ENCODE measurements around the gene SMARCB1.

Gene SMARCB1

GRCh38 chr22:23744485-23744884 lies 42.3 kb upstream of the SMARCB1 start:
- no peak for DNase-seq (ENCODE audit: extremely low read depth, insufficient read length)
- Histone ChIP-seq H3K27me3 (replicated peaks; ENCODE audit: control insufficient read depth, insufficient read depth, low read length) (no peaks in the 10 kb centered on the region), H3K4me3 (replicated peaks; ENCODE audit: low read depth, low read length) (no peak overlapping the region), H3K36me3 (ENCODE audit: control insufficient read depth, insufficient read depth, low read length) (no peaks in the 10 kb centered on the region; the same call in none of the 2 replicates)
- TF ChIP-seq, protein P1, sequence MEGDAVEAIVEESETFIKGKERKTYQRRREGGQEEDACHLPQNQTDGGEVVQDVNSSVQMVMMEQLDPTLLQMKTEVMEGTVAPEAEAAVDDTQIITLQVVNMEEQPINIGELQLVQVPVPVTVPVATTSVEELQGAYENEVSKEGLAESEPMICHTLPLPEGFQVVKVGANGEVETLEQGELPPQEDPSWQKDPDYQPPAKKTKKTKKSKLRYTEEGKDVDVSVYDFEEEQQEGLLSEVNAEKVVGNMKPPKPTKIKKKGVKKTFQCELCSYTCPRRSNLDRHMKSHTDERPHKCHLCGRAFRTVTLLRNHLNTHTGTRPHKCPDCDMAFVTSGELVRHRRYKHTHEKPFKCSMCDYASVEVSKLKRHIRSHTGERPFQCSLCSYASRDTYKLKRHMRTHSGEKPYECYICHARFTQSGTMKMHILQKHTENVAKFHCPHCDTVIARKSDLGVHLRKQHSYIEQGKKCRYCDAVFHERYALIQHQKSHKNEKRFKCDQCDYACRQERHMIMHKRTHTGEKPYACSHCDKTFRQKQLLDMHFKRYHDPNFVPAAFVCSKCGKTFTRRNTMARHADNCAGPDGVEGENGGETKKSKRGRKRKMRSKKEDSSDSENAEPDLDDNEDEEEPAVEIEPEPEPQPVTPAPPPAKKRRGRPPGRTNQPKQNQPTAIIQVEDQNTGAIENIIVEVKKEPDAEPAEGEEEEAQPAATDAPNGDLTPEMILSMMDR (IDR thresholded peaks at IDR 0.05; ENCODE audit: insufficient read depth, low read length, poor library complexity, severe bottlenecking): no peak

DNA sequence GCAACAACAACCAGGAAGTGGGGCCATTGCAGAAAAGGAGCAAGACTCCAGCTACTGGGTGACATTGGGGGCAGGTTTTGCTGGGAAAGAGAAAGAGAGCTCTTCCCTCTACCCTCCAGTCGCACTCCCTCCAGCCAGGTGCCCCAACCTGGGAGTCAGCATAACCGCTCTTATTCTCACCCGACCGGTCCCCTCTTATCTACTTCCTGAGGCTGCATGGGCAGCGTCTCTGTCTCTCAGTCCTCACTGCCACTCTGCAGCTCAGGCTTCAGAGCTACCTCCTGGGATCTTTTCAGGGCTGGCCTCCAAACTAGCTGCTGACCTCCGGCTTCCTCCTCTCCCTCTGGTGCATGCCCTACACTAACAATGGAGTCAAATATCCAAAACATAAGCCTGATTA lies 41.0 kb upstream of the SMARCB1 start:
- TF ChIP-seq, protein P1 (IDR thresholded peaks at IDR 0.05; ENCODE audit: insufficient read depth, low read length, poor library complexity, severe bottlenecking): no peak
- H3K36me3 ChIP-seq (ENCODE audit: control insufficient read depth, insufficient read depth, low read length): no peaks in the 10 kb centered on the region; the same call in none of the 2 replicates
- H3K27me3 ChIP-seq (replicated peaks; ENCODE audit: control insufficient read depth, insufficient read depth, low read length): no peaks in the 10 kb centered on the region
- no peak for DNase-seq (ENCODE audit: extremely low read depth, insufficient read length)
- H3K4me3 ChIP-seq (replicated peaks; ENCODE audit: low read depth, low read length): no peak overlapping the region

DNA sequence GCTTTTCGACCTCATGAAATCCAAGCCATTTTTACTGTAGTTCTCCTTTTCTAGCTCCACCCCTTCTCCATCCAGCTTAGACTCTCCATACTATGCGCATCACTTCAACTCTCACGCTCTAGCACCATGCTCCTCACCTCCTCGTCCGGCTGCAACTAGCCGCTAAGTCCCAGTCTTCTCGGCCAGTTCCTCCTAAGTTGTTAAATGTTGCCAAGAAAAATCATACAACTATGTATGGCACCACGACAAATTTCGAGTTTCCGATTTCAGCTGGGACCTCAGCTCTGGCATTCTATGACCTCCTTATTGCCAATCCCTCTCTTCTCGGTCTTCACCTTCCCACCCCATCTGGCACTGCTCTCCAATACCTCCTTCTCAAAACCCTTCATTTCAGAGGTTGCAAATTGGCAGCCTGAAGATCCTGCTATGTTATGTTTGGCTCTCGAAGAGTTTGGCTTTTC lies 36.9 kb upstream of the SMARCB1 start:
- Histone ChIP-seq H3K4me3 (replicated peaks; ENCODE audit: low read depth, low read length) (no peak overlapping the region; the same call in 1 of the 2 replicates), H3K36me3 (ENCODE audit: control insufficient read depth, insufficient read depth, low read length) (no peaks in the 10 kb centered on the region), H3K27me3 (replicated peaks; ENCODE audit: control insufficient read depth, insufficient read depth, low read length) (no peaks in the 10 kb centered on the region)
- no peak for DNase-seq (ENCODE audit: extremely low read depth, insufficient read length)
- TF ChIP-seq, protein P1 (IDR thresholded peaks at IDR 0.05; ENCODE audit: insufficient read depth, low read length, poor library complexity, severe bottlenecking): no peak

DNA sequence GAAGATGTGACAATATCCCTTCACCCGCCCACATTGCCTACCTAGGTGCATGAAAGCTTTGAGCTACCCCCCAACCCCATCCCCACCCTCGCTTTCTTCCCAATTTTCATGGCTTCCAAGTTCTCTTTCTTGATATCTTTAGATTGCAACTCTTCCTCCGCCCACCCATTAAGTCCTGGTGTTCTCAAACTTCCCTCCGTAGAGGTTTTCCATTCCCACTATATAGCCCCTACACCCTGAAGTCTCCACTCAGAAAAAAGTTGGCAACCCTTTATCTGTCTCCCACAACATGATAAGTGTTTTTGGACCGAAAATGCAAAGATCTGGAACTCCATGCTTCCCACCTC lies 36.4 kb upstream of the SMARCB1 start:
- H3K27me3 ChIP-seq (replicated peaks; ENCODE audit: control insufficient read depth, insufficient read depth, low read length): no peaks in the 10 kb centered on the region
- DNase-seq (ENCODE audit: extremely low read depth, insufficient read length): no peak
- peak overlapping the region; percentile 74 for H3K4me3 ChIP-seq (replicated peaks; ENCODE audit: low read depth, low read length)
- no peaks in the 10 kb centered on the region for H3K36me3 ChIP-seq (ENCODE audit: control insufficient read depth, insufficient read depth, low read length)
- TF ChIP-seq, protein P1 (IDR thresholded peaks at IDR 0.05; ENCODE audit: insufficient read depth, low read length, poor library complexity, severe bottlenecking): no peak

- peak; percentile 89 for DNase-seq (ENCODE audit: extremely low read depth, insufficient read length)
- H3K27me3 ChIP-seq (replicated peaks; ENCODE audit: control insufficient read depth, insufficient read depth, low read length): no peaks in the 10 kb centered on the region
- no peaks in the 10 kb centered on the region for H3K36me3 ChIP-seq (ENCODE audit: control insufficient read depth, insufficient read depth, low read length)
- TF ChIP-seq, protein P1 (IDR thresholded peaks at IDR 0.05; ENCODE audit: insufficient read depth, low read length, poor library complexity, severe bottlenecking): peak; percentile 27
- peak within 1 kb of the TSS; percentile 80 for H3K4me3 ChIP-seq (replicated peaks; ENCODE audit: low read depth, low read length)
Observed at GRCh38 chr22:23750714-23751440, 35.9 kb upstream of the SMARCB1 start, which contains the start of gene ZNF70. TSS of gene ZNF70 (minus strand) at chr22:23751112. CDS start at chr22:23745140, 5,972 bp downstream.

Data from GM06990 (cell line).